Astrocyte of the cerebellum (primary cell): ENCODE measurements around the gene TTC8.

Experiments used
- DNase-seq: peaks from one replicate; pipeline ENCODE4 v3.0.0-alpha.2; 2011; ENCODE audit warnings: low read depth
- H3K4me3 ChIP-seq: 2 replicates; pipeline ENCODE4 v1.5.1; 2011; ENCODE audit warnings: mild to moderate bottlenecking, low read depth, low read length, moderate library complexity
- CTCF ChIP-seq: IDR thresholded peaks from 2 replicates; pipeline ENCODE4 v1.5.1; 2012; ENCODE audit warnings: low read length, low read depth, moderate library complexity, mild to moderate bottlenecking; ENCODE audit errors: missing control alignments
- in situ Hi-C: cut with HindIII; loops from 2 replicates; pipeline ENCODE4 v1.10.0; 2017; ENCODE audit warnings: low sequenced_read_pairs

TTC8 gene

GRCh38 chr14:88834883-88835431, 10.5 kb downstream of the TTC8 start:
- in situ Hi-C loops, result no loop called here
- no peak overlapping the region for H3K4me3 ChIP-seq
- TF ChIP-seq CTCF, result no peak
- peak; percentile 20 for DNase-seq

- in situ Hi-C loops, result no loop called here
- no peak overlapping the region for H3K4me3 ChIP-seq
- no peak for DNase-seq
- no peak for TF ChIP-seq CTCF
These were observed 11.2 kb downstream of the TTC8 start for GRCh38 chr14:88835661-88836060.

- TF ChIP-seq CTCF, result no peak
- no peak overlapping the region for H3K4me3 ChIP-seq
- DNase-seq, result no peak
- in situ Hi-C loops, result no loop called here
These were observed 13.0 kb downstream of the TTC8 start for GRCh38 chr14:88837495-88837894.

- TF ChIP-seq CTCF, result no peak
- DNase-seq, result no peak
- H3K4me3 ChIP-seq, result no peak overlapping the region
- in situ Hi-C loops, result no loop called here
These were observed 13.6 kb downstream of the TTC8 start for GRCh38 chr14:88838015-88838414.

GRCh38 chr14:88840926-88841325, 16.5 kb downstream of the TTC8 start:
- no peak for DNase-seq
- in situ Hi-C loops, result no loop called here
- TF ChIP-seq CTCF, result no peak
- no peak overlapping the region for H3K4me3 ChIP-seq

- in situ Hi-C loops, result no loop called here
- no peak for TF ChIP-seq CTCF
- DNase-seq, result no peak
- H3K4me3 ChIP-seq, result no peak overlapping the region
These were observed 17.3 kb downstream of the TTC8 start for GRCh38 chr14:88841741-88842140.

GRCh38 chr14:88842414-88842813, 18.0 kb downstream of the TTC8 start:
- in situ Hi-C loops, result no loop called here
- no peak overlapping the region for H3K4me3 ChIP-seq
- TF ChIP-seq CTCF, result no peak
- DNase-seq, result no peak
